ENCODE results near the gene THADA. TPM values are rescaled to one million over a fixed set of nuclear protein-coding genes. Genes with fewer than 3 reads are reported as not detected.

Gene THADA
- total RNA-seq, 1 donor from 2014 or later = 40.8 TPM

DNA sequence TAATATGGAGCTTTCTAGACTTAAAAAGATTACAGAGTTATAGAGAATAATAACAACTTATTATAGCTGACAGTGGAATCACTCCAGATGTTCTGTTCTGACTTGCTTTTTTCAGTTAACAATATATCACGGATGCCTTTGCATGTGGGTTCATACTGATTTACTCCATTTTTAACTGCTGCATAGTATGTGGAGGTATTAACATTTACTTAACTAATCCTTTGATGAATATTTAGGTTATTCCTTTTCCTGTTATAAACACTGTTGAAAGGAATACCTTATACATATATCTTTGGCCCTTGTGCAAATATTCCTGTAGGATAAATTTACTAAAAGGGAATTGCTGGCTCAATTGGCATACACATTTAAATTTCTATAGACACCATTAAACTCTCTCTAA, 336.3 kb downstream of the THADA start:
- ATAC-seq (no peak), DNase-seq (ENCODE audit: low spot score) (no peak)
- intact Hi-C loops (cut with DNase I) = no loop called here

- intact Hi-C loops (cut with DNase I) = no loop called here
- DNase-seq (ENCODE audit: low spot score) = no peak
- ATAC-seq = no peak
These were observed 337.2 kb downstream of the THADA start for GRCh38 chr2:43258547-43259156.

- ATAC-seq (peak; percentile 19), DNase-seq (ENCODE audit: low spot score) (no peak)
- intact Hi-C loops (cut with DNase I) = no loop called here
These were observed 340.4 kb downstream of the THADA start for GRCh38 chr2:43255296-43255910.

GRCh38 chr2:43254331-43254730, 341.5 kb downstream of the THADA start:
- no peak for ATAC-seq
- DNase-seq (ENCODE audit: low spot score) = no peak
- intact Hi-C loops (cut with DNase I) = no loop called here

DNA sequence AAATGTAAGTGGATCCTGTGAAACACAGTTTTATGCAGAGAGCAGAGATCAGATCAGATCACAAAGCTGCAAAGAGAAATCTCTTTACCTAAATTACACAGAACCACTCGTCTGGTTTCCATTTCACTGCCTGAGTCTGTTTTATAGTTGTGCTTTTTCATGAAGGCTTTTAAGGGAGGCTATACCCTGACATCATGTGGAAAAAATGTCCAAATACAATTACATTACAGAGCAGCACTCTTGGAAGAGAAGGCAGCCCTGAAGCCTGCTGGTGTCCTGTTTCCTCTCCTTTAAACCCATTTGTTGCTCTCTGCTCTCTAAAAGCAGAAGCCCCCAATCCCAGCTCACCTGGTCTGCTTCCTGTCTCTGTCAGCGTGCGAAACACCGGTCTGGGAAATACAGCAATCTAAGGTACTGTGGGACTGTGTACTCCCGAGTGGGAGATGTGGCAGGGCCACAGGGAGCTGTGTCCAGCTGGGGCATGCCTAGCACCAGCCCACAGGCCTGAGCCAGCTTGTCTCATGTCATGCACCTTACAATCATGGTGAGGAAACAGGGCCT, 344.6 kb downstream of the THADA start:
- DNase-seq (ENCODE audit: low spot score) = no peak
- intact Hi-C loops (cut with DNase I) = no loop called here
- ATAC-seq = peak; percentile 88

GRCh38 chr2:43250015-43250414, 345.8 kb downstream of the THADA start:
- no peak for ATAC-seq
- no peak for DNase-seq (ENCODE audit: low spot score)
- intact Hi-C loops (cut with DNase I) = no loop called here

DNA sequence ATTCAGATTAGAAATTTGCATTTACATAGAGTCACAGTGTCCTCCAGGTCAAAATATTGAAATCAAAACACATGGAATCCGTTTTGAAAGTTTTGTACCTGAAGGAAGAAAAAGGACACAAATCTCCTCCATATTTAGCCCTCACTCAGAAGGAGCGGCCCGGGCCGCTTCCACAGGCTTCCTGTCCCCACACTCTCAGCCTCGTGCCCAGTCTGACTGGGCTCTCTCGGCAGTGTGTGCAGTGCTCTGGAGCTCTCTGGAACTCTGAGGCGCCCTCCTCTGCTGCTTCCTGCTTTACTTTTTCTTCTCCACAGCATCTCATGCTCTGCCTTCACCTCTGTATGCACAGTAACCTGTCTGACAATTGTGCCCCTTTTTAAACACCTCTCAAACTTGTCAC, 347.2 kb downstream of the THADA start:
- intact Hi-C loops (cut with DNase I) = no loop called here
- no peak for DNase-seq (ENCODE audit: low spot score)
- ATAC-seq = no peak

- no peak for ATAC-seq
These were observed 349.2 kb downstream of the THADA start for GRCh38 chr2:43246641-43247040.

DNA sequence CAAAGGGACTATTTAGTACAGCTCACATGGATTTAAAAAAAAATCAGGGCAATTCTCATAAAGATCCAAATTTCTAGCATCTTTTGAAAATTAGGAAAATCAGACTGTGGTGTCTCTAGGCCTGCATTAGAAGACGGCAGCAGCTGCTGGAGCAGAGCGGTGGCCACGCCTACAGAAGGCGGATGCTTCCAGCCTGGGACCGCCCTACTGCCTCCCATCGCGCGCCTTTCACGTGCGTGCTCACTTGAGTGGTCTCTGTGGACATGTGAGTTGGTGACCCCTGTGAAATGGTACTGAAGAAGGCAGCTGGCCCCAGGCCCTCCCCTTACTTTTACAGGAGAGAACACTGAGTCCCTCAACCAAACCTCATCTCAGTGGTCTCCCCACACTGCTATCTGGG, 354.3 kb downstream of the THADA start:
- peak; percentile 80 for ATAC-seq
- DNase-seq (ENCODE audit: low spot score) = no peak
- intact Hi-C loops (cut with DNase I) = no loop called here

More at GRCh38 chr2:43246641-43247040, 349.2 kb downstream of the THADA start:
- intact Hi-C loops (cut with DNase I) = no loop called here
- DNase-seq (ENCODE audit: low spot score) = peak; percentile 32

- ATAC-seq (peak; percentile 37), DNase-seq (ENCODE audit: low spot score) (no peak)
- intact Hi-C loops (cut with DNase I) = no loop called here
These were observed 355.1 kb downstream of the THADA start for GRCh38 chr2:43240766-43241150.

- ATAC-seq = peak; percentile 11
- intact Hi-C loops (cut with DNase I) = loop anchor here (10.0 kb wide), 2 partner anchors 245 to 405 kb away; no protein-coding TSS in a partner anchor
- DNase-seq (ENCODE audit: low spot score) = no peak
These were observed 355.7 kb downstream of the THADA start for GRCh38 chr2:43239981-43240765.

DNA sequence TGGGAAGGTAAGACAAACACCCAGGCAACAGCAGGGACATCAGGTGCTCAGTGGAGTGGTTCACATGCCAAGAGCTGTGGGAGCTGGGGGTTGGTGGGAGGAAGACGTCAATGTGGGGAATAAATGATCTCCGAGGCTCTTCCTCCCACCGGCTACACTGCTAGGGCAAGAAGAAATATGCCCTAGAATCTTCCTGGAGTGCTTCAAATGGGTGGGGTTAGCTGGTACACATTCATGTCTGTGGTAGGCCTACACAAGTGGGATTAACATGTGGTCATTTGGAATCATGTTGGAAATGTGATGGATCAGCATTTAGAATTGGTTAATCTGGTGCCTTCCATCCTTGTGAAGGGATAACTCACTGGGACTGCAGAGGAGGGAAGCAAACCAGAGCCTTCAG, 357.0 kb downstream of the THADA start:
- intact Hi-C loops (cut with DNase I) = loop anchor here (10.0 kb wide), 2 partner anchors 246 to 404 kb away; no protein-coding TSS in a partner anchor
- ATAC-seq (no peak), DNase-seq (ENCODE audit: low spot score) (no peak)

GRCh38 chr2:43238176-43238575, 357.7 kb downstream of the THADA start:
- intact Hi-C loops (cut with DNase I) = loop anchor here (10.0 kb wide), 2 partner anchors 247 to 403 kb away; no protein-coding TSS in a partner anchor
- ATAC-seq (no peak), DNase-seq (ENCODE audit: low spot score) (no peak)

DNA sequence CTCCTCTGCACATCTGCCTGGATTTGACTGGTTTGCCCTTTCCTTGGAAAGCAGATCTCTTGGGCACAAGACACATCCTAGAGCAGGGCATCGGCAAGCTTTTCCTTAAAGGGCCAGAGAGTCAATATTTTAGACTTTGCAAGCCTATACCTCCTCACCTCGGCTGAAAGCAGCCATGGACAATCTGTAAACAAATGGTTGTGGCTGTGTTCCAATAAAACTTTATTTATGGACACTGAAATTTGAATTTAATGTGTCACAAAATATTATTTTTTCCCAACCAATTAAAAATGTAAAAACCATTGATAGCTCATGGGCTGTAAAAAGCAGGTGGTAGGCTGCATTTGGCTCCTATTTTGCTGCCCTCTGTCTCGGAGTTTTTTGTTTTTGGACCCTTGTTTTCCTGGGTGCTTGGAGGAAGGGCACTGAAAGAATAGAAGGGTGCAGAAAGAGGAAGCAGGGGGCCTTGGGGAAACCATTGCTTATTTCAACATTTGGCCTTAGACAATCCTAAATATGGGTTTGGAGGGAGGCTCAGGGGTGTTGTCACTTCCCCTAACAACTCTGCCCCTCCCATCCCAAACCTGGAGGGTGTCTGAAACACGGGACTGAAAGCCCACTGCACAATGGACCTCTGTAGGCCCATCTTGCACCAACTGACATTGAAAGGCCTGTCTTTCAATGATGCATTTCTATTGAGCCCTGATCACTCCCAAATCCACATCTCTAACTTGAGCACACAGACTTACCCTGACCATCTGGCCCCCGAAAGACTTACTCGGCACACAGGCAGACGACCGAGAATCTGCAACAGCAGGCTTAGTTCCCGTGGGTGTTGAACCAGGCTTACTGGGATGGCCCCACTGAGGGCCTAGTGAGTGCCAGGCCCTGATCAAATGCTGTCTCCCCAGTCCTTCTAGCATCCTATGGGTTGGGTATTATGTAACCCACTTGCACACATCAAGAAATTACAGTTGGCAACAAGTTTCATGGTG, 362.3 kb downstream of the THADA start:
- ATAC-seq (no peak), DNase-seq (ENCODE audit: low spot score) (no peak)
- intact Hi-C loops (cut with DNase I) = loop anchor here (10.0 kb wide), 2 partner anchors 251 to 399 kb away; no protein-coding TSS in a partner anchor

DNA sequence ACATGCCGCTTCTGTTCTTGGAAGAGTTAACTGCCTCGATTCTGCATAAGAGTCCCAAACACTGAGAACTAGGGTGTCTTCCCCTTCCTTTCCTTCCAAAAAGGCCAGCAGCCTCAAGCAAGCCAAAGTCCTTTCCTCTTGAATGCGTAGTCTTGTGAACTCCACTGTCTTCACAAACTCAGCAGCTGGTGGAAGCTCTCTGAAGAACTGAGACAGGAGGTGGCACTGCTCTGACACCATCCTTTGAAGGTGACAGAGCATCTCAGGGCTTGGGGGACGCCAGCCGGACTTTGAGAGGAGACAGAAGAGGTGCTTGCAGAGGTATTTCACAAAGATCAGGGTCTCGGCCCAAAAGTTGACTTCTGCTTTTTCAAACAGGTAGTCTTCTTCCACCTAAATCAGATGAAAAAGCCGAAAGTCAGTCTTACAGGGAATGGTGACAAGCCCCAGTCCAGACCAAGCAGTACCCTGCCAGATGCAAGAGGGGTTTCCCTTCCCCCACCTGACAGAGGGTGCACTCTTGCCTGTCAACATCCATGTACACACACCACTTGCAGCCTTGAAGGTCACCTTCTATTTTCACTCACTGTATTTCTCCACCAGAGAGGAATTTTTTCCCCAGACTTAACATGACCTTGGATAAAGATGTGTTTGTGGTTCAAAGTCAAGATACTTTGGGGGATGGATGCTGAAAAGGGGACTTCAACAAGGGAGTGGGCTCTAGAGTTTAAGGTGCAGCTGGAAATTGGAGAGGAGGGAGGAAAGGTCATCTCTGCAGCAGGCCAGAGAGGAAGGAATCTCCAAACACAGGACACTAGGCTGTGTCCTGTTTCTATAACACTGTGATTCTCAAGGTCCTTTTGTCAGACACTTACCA, 364.6 kb downstream of the THADA start:
- intact Hi-C loops (cut with DNase I) = loop anchor here (10.0 kb wide), 2 partner anchors 254 to 396 kb away; no protein-coding TSS in a partner anchor
- no peak for DNase-seq (ENCODE audit: low spot score)
- no peak for ATAC-seq

GRCh38 chr2:43230351-43230885, 365.4 kb downstream of the THADA start:
- ATAC-seq = no peak
- intact Hi-C loops (cut with DNase I) = loop anchor here (10.0 kb wide), 2 partner anchors 254 to 396 kb away; no protein-coding TSS in a partner anchor
- DNase-seq (ENCODE audit: low spot score) = no peak
